GM12874 (cell line): ENCODE measurements around the gene TMEM117.

Experiments
- CTCF ChIP-seq: IDR thresholded peaks from 2 replicates; pipeline ENCODE4 v1.5.1; 2011; ENCODE audit warnings: low read depth, mild to moderate bottlenecking, control low read depth, low read length, moderate library complexity; ENCODE audit not compliant: insufficient read depth

Gene TMEM117

GRCh38 chr12:44126806-44127205 is 290.9 kb downstream of the TMEM117 start:
- TF ChIP-seq CTCF: no peak

DNA sequence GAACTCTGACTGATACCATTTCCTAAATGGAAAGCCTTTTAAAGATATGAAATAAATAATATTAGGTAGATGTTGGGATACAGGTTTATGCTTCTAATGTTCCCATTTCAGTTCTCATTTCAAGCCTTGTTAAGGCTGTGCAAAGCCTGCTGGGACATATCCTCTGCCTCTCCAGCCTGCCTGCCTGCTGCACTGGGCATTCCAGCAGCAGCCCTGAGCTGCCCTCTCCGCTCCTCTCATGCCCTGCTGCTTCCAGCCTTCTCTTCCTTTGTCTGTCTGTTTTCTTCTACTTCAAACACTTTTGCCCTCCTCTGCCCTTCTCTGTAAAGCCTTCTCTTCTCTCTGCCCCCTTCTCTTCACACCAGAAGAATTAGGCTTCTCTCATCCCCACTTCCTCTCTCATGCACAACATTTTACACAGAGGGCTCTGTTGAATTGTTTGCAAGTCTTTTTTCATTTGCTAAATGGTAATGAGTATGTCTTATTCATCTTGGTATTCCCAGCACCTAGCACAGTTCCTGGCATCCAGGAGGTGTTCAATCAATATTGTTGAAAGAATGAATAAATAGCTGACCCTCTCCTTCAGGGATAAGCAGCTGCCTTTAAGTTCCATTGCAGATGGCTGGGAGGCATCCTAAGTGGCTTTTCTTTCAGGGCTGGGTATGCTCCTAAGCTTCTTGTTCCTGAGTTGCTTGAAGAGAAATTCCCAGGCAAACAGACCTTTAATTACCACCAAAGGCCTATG is 292.3 kb downstream of the TMEM117 start:
- no peak for TF ChIP-seq CTCF

DNA sequence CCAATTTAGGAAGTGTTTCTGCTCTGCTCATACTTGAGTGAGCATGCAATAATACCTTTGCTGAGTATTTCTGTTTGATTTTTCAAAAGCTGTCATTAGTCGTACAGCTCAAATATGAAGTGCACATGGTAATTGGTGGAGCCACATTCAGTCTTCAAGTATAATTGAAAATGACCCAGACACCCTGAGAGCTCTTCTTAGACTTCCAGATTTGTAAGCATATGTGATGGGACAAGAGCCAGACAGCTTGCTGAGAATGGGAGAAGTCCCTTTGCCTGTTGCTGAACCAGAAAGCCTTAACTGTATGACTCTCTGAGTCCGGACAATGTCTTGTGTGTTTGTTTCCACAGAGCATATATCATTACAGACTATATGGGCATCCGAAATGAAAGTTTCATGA is 307.3 kb downstream of the TMEM117 start:
- TF ChIP-seq CTCF: no peak

- no peak for TF ChIP-seq CTCF
Observed at GRCh38 chr12:44148936-44149335, 313.1 kb downstream of the TMEM117 start.

- TF ChIP-seq CTCF: no peak
Observed at GRCh38 chr12:44154128-44154527, 318.2 kb downstream of the TMEM117 start.

- TF ChIP-seq CTCF: no peak
Observed at GRCh38 chr12:44155358-44155757, 319.5 kb downstream of the TMEM117 start.

- no peak for TF ChIP-seq CTCF
Observed at GRCh38 chr12:44157359-44157758, 321.5 kb downstream of the TMEM117 start.
